Measurements from ENCODE around the gene MARK2. TPM values are rescaled to one million over a fixed set of nuclear protein-coding genes. Genes with fewer than 3 reads are reported as not detected.
A peak's percentile ranks its signal among the peaks of the same experiment; 100 is the strongest.

Gene MARK2
- total and polyA plus RNA-seq, 2 of the 8 experiments (the other 6 are each of a cell fraction or from before 2014, with no cell fraction given), result 19.3 to 58.5 TPM

DNA sequence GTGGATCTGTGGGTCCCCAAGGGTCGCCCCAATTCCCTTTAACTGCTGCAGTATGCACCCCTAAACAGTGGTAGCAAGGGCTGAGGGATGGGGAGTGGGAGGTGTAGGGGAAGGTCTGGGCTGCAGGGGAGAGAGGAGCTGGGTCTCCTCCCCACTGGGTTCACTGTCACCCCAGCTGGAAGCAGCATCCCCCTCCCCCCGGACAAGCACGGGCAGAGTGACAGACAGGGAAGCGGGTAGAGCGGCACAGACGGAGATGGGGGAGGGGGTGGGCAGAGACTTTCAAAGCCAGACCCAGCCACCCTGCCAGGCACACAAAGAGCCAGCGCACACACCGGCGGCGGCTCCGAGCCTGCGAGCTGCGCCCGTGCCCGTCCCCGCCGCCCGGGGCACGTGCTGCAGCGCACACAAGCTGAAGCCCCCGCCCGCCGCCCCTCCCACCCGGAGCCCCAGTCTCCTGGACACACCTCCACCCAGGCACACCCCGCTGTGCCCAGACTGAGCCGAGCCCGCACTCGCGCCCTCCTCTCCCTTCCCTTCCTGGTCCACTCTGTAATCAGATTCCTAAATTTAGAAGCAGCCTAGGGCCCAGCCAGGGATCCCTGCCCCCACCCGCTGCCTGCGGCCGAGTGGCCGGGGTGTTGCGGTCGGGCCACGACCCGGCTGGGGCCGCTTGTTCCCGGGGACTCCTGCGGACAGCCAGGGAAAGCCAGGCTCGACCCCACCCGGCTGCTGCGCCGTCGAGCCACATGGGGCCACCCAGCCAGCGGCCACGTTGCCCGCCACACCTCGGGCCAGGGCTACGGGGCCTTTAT is 79.0 kb downstream of the MARK2 start (continued):
- TF ChIP-seq SP1 (IDR thresholded peaks at IDR 0.05; ENCODE audit: low read depth, low read length) (0 out of 2 replicates have a peak, but pooled peaks have one; percentile 13), POLR2AphosphoS5 (IDR thresholded peaks at IDR 0.05; ENCODE audit: low read depth, low read length) (peak; percentile 81), SAP30 (IDR thresholded peaks at IDR 0.05; ENCODE audit: insufficient read depth, insufficient replicate concordance, low read length) (peak; percentile 82), TCF12 (IDR thresholded peaks at IDR 0.05; ENCODE audit: low read depth, low read length) (0 out of 2 replicates have a peak, but pooled peaks have one; percentile 31), HDAC2 (IDR thresholded peaks at IDR 0.05; ENCODE audit: borderline replicate concordance in 1 of 2, low read depth in 2 of 2, low read length in 2 of 2) (peak in 1 of 2 experiments; percentile 68; a peak in 3 of 4 replicates), GABPA (IDR thresholded peaks at IDR 0.05; ENCODE audit: borderline replicate concordance, insufficient read depth, low read length) (no peak), KDM1A (IDR thresholded peaks at IDR 0.05; ENCODE audit: borderline replicate concordance, low read length) (peak; percentile 86; the same call in 1 of the 2 replicates), EZH2 (IDR thresholded peaks at IDR 0.05; ENCODE audit: low read depth, low read length, severe bottlenecking) (no peak), NANOG (IDR thresholded peaks at IDR 0.05; ENCODE audit: insufficient read depth, low read depth, low read length, poor library complexity, severe bottlenecking) (no peak), EP300 (IDR thresholded peaks at IDR 0.05; ENCODE audit: borderline replicate concordance in 1 of 2, low read depth in 2 of 2, low read length in 2 of 2) (no peak), CBX5 (IDR thresholded peaks at IDR 0.05; ENCODE audit: low read depth, low read length) (no peak), BCL11A (IDR thresholded peaks at IDR 0.05; ENCODE audit: low read depth in 2 of 2, low read length in 2 of 2) (no peak), SIX5 (IDR thresholded peaks at IDR 0.05; ENCODE audit: low read depth, low read length) (no peak), KDM4A (IDR thresholded peaks at IDR 0.05; ENCODE audit: low read depth, low read length, severe bottlenecking) (no peak), CBX8 (IDR thresholded peaks at IDR 0.05; ENCODE audit: borderline replicate concordance, low read depth, low read length) (no peak), EGR1 (IDR thresholded peaks at IDR 0.05; ENCODE audit: borderline replicate concordance, low read depth, low read length) (no peak), GTF2F1 (IDR thresholded peaks at IDR 0.05; ENCODE audit: borderline replicate concordance, low read depth, low read length) (no peak), SP2 (IDR thresholded peaks at IDR 0.05; ENCODE audit: low read length) (no peak), SUZ12 (IDR thresholded peaks at IDR 0.05; ENCODE audit: low read length) (0 out of 2 replicates have a peak, but pooled peaks have one; percentile 41), RBBP5 (IDR thresholded peaks at IDR 0.05; ENCODE audit: borderline replicate concordance, low read depth, low read length) (0 out of 2 replicates have a peak, but pooled peaks have one; percentile 80), TBP (IDR thresholded peaks at IDR 0.05; ENCODE audit: low read depth, low read length) (peak; percentile 49; the same call in 1 of the 2 replicates), JUN (IDR thresholded peaks at IDR 0.05; ENCODE audit: low read depth, low read length) (no peak), CTBP2 (IDR thresholded peaks at IDR 0.05; ENCODE audit: borderline replicate concordance, insufficient read depth, insufficient read length, low read length) (peak; percentile 95)
